Measurements from ENCODE around the gene GRIK5. TPM values are rescaled to one million over a fixed set of nuclear protein-coding genes. Genes with fewer than 3 reads are reported as not detected.

GRIK5 gene
- total RNA-seq, 1 experiment from 2014 or later: 0.48 TPM

DNA sequence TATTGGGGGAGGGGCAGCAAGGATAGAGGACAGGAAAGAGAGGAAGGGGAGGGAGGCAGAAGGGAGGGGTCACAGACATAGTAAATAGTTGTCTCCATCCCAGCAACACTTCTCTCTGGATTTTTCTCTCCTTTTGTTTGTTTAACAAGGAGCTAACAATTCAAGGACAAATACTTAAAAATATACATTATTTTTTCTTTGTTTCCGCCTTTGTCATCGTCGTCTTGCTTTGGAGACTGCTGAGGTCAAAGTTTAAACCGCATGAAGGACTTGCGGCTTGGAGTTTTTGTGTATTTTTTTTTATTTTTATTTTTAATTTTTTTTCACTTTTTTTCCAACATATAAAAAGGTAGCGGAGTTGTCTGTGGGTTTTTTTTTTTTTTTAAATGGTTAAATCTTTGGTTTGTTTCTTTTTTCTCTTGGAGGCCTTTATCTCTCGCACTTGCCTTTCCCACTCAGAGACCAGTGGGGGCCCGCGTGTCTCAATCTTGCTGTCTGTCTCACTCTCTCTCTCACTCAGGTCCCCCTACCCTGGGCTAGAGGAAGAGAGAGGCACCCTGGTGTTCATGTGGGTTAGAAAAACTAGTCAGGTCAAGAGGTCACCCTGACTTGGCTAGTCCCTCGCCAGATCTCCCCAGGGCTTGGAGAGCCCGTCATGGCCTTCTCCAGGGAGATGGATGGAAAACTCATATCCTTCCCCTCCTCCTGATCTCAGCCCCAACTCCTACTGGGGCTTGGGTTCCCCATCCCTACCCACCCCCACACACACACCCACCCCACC, 17.0 kb upstream of the GRIK5 start:
- DNase-seq: no peak
- Mint-ChIP-seq H3K4me3 (ENCODE audit: unreplicated experiment) (no peak overlapping the region), H3K27me3 (ENCODE audit: insufficient read depth, unreplicated experiment) (no peaks in the 10 kb centered on the region), H3K36me3 (ENCODE audit: insufficient read depth, unreplicated experiment) (peaks cover 25% of the 10 kb centered on the region), H3K4me1 (ENCODE audit: low read depth, unreplicated experiment) (peaks cover 12% of the 10 kb centered on the region), H3K27ac (ENCODE audit: unreplicated experiment) (no peak overlapping the region), H3K9me3 (ENCODE audit: unreplicated experiment) (no peaks in the 10 kb centered on the region)
- ChIA-PET POLR2A (no interaction called here), CTCF (no interaction called here)
- intact Hi-C loops (cut with micrococcal nuclease; ENCODE audit: unreplicated experiment): no loop called here
- Histone ChIP-seq H3K36me3 (ENCODE audit: control insufficient read depth, insufficient read depth, low read length) (no peaks in the 10 kb centered on the region), H3K4me1 (peaks cover 2% of the 10 kb centered on the region; the same call in 1 of the 2 replicates), H3K4me3 (ENCODE audit: low read depth, low read length) (no peak overlapping the region), H3K27me3 (replicated peaks; ENCODE audit: control insufficient read depth, insufficient read depth, low read length) (no peaks in the 10 kb centered on the region), H3K9me3 (no peaks in the 10 kb centered on the region)
- TF ChIP-seq CTCF (IDR thresholded peaks at IDR 0.05; ENCODE audit: insufficient read depth in 1 of 2, low read depth in 1 of 2, low read length in 1 of 2, severe bottlenecking in 1 of 2, unreplicated experiment in 1 of 2): no peak
- no TSS peak for BruUV-seq (replicated peaks)

GRCh38 chr19:42086188-42086736, 16.3 kb upstream of the GRIK5 start:
- H3K36me3 ChIP-seq (ENCODE audit: control insufficient read depth, insufficient read depth, low read length): no peaks in the 10 kb centered on the region
- Mint-ChIP-seq H3K4me3 (ENCODE audit: unreplicated experiment) (no peak overlapping the region), H3K9me3 (ENCODE audit: unreplicated experiment) (no peaks in the 10 kb centered on the region), H3K27ac (ENCODE audit: unreplicated experiment) (no peak overlapping the region), H3K36me3 (ENCODE audit: insufficient read depth, unreplicated experiment) (peaks cover 30% of the 10 kb centered on the region), H3K27me3 (ENCODE audit: insufficient read depth, unreplicated experiment) (no peaks in the 10 kb centered on the region), H3K4me1 (ENCODE audit: low read depth, unreplicated experiment) (peaks cover 19% of the 10 kb centered on the region)
- ChIA-PET CTCF (no interaction called here), POLR2A (no interaction called here)
- TF ChIP-seq CTCF (IDR thresholded peaks at IDR 0.05; ENCODE audit: insufficient read depth in 1 of 2, low read depth in 1 of 2, low read length in 1 of 2, severe bottlenecking in 1 of 2, unreplicated experiment in 1 of 2): no peak
- H3K9me3 ChIP-seq: no peaks in the 10 kb centered on the region
- H3K4me1 ChIP-seq: peaks cover 9% of the 10 kb centered on the region
- no peak for DNase-seq
- H3K4me3 ChIP-seq (ENCODE audit: low read depth, low read length): no peak overlapping the region
- intact Hi-C loops (cut with micrococcal nuclease; ENCODE audit: unreplicated experiment): no loop called here
- BruUV-seq (replicated peaks): no TSS peak
- no peaks in the 10 kb centered on the region for H3K27me3 ChIP-seq (replicated peaks; ENCODE audit: control insufficient read depth, insufficient read depth, low read length)

DNA sequence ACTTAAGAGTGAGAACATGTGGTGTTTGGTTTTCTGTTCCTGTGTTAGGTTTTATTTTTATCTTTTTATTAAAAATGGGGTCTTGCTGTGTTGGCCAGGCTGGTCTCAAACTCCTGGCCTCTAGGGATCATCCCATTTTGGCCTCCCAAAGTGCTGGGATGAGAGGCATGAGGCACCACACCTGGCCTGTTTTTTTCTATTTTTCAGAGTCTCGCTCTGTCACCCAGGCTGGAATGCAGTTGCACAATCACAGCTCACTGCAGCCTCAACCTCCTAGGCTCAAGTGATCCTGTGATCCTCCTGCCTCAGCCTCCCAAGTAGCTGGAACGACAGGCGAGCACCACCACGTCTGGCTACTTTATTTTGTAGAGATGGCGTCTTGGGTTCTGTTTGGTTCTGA, 13.5 kb upstream of the GRIK5 start:
- no peak for TF ChIP-seq CTCF (IDR thresholded peaks at IDR 0.05; ENCODE audit: insufficient read depth in 1 of 2, low read depth in 1 of 2, low read length in 1 of 2, severe bottlenecking in 1 of 2, unreplicated experiment in 1 of 2)
- no peak for DNase-seq
- H3K4me1 Mint-ChIP-seq (ENCODE audit: low read depth, unreplicated experiment): peaks cover 21% of the 10 kb centered on the region
- no peaks in the 10 kb centered on the region for H3K27me3 Mint-ChIP-seq (ENCODE audit: insufficient read depth, unreplicated experiment)
- no peaks in the 10 kb centered on the region for H3K9me3 ChIP-seq
- H3K27me3 ChIP-seq (replicated peaks; ENCODE audit: control insufficient read depth, insufficient read depth, low read length): no peaks in the 10 kb centered on the region
- ChIA-PET CTCF (no interaction called here), POLR2A (no interaction called here)
- H3K4me3 Mint-ChIP-seq (ENCODE audit: unreplicated experiment): no peak overlapping the region
- no peak overlapping the region for H3K27ac Mint-ChIP-seq (ENCODE audit: unreplicated experiment)
- no TSS peak for BruUV-seq (replicated peaks)
- no peak overlapping the region for H3K4me3 ChIP-seq (ENCODE audit: low read depth, low read length)
- intact Hi-C loops (cut with micrococcal nuclease; ENCODE audit: unreplicated experiment): no loop called here
- H3K9me3 Mint-ChIP-seq (ENCODE audit: unreplicated experiment): no peaks in the 10 kb centered on the region
- peaks cover 52% of the 10 kb centered on the region for H3K36me3 Mint-ChIP-seq (ENCODE audit: insufficient read depth, unreplicated experiment)
- H3K4me1 ChIP-seq: peaks cover 9% of the 10 kb centered on the region
- peaks cover 5% of the 10 kb centered on the region for H3K36me3 ChIP-seq (ENCODE audit: control insufficient read depth, insufficient read depth, low read length)
